ENCODE data around the gene AK9.

Gene AK9

GRCh38 chr6:109516929-109517328 is 174.1 kb downstream of the AK9 start:
- no peak for TF ChIP-seq CTCF (IDR thresholded peaks at IDR 0.05; ENCODE audit: insufficient read depth, low read depth, low read length, missing control alignments)
- DNase-seq (ENCODE audit: low read depth), result no peak
- H3K4me3 ChIP-seq (ENCODE audit: low read depth, low read length), result no peak overlapping the region

GRCh38 chr6:109515781-109516409 is 175.1 kb downstream of the AK9 start:
- no peak overlapping the region for H3K4me3 ChIP-seq (ENCODE audit: low read depth, low read length)
- TF ChIP-seq CTCF (IDR thresholded peaks at IDR 0.05; ENCODE audit: insufficient read depth, low read depth, low read length, missing control alignments), result no peak
- no peak for DNase-seq (ENCODE audit: low read depth)

GRCh38 chr6:109514946-109515345 is 176.1 kb downstream of the AK9 start:
- TF ChIP-seq CTCF (IDR thresholded peaks at IDR 0.05; ENCODE audit: insufficient read depth, low read depth, low read length, missing control alignments), result no peak
- H3K4me3 ChIP-seq (ENCODE audit: low read depth, low read length), result no peak overlapping the region
- DNase-seq (ENCODE audit: low read depth), result no peak

- DNase-seq (ENCODE audit: low read depth), result no peak
- TF ChIP-seq CTCF (IDR thresholded peaks at IDR 0.05; ENCODE audit: insufficient read depth, low read depth, low read length, missing control alignments), result no peak
- H3K4me3 ChIP-seq (ENCODE audit: low read depth, low read length), result no peak overlapping the region
These were observed 177.4 kb downstream of the AK9 start for GRCh38 chr6:109513571-109514071.

- no peak overlapping the region for H3K4me3 ChIP-seq (ENCODE audit: low read depth, low read length)
- no peak for TF ChIP-seq CTCF (IDR thresholded peaks at IDR 0.05; ENCODE audit: insufficient read depth, low read depth, low read length, missing control alignments)
- no peak for DNase-seq (ENCODE audit: low read depth)
These were observed 178.7 kb downstream of the AK9 start for GRCh38 chr6:109512271-109512817.

- H3K4me3 ChIP-seq (ENCODE audit: low read depth, low read length), result no peak overlapping the region
- no peak for DNase-seq (ENCODE audit: low read depth)
- no peak for TF ChIP-seq CTCF (IDR thresholded peaks at IDR 0.05; ENCODE audit: insufficient read depth, low read depth, low read length, missing control alignments)
These were observed 179.2 kb downstream of the AK9 start for GRCh38 chr6:109511832-109512231.

GRCh38 chr6:109510358-109510757 is 180.6 kb downstream of the AK9 start:
- no peak for DNase-seq (ENCODE audit: low read depth)
- H3K4me3 ChIP-seq (ENCODE audit: low read depth, low read length), result no peak overlapping the region
- no peak for TF ChIP-seq CTCF (IDR thresholded peaks at IDR 0.05; ENCODE audit: insufficient read depth, low read depth, low read length, missing control alignments)

Data from GM12865 (cell line).